Measurements from ENCODE around the gene ZBTB40. TPM values are rescaled to one million over a fixed set of nuclear protein-coding genes. Genes with fewer than 3 reads are reported as not detected.

Gene ZBTB40
- total RNA-seq, 1 experiment from 2014 or later = 11.1 TPM

DNA sequence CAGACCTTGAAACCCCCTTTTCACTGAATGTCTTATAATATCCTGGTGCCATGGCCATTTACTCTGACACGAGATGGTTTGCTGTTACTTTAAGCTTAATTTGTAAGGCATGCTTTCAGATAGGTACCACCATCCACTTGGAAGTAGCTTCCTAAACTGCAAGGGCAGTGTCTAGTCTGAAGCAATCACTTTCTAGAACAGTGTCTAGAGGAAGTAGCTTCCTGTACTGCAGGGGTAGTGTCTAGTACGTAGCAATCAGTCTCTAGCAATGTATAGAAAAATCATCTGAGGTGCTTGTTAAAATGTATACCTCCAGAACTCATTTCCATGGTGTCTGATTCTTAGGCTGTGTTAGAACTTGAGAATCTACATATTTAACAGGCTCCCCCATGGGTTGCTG lies 42.5 kb downstream of the ZBTB40 start:
- Histone ChIP-seq H3K36me3 (ENCODE audit: insufficient read depth, low read length) (0 out of 2 replicates have a peak, but pooled peaks cover 5% of the 10 kb centered on the region), H3K27me3 (ENCODE audit: low read length) (no peaks in the 10 kb centered on the region), H2AFZ (ENCODE audit: low read length) (no peak overlapping the region), H3K4me1 (ENCODE audit: low read length) (no peaks in the 10 kb centered on the region), H3K27ac (ENCODE audit: low read length) (no peak overlapping the region), H4K20me1 (ENCODE audit: insufficient read depth, low read depth, low read length) (no peaks in the 10 kb centered on the region), H3K9me2 (replicated peaks; ENCODE audit: insufficient read depth, low read length) (no peaks in the 10 kb centered on the region), H3K79me2 (ENCODE audit: low read length) (0 out of 2 replicates have a peak, but pooled peaks cover 9% of the 10 kb centered on the region), H3K4me2 (ENCODE audit: low read depth, low read length, poor library complexity, severe bottlenecking) (no peak overlapping the region), H3K9me3 (ENCODE audit: low read length) (no peaks in the 10 kb centered on the region), H3K4me3 (ENCODE audit: low read length) (no peak overlapping the region), H3K9ac (ENCODE audit: low read length) (no peak overlapping the region)
- no peak for DNase-seq

GRCh38 chr1:22494943-22495579 lies 43.4 kb downstream of the ZBTB40 start:
- H3K27ac ChIP-seq (ENCODE audit: low read length) = no peak overlapping the region
- H3K4me1 ChIP-seq (ENCODE audit: low read length) = peaks cover 6% of the 10 kb centered on the region
- H3K9ac ChIP-seq (ENCODE audit: low read length) = no peak overlapping the region
- H2AFZ ChIP-seq (ENCODE audit: low read length) = no peak overlapping the region
- no peak overlapping the region for H3K4me3 ChIP-seq (ENCODE audit: low read length)
- no peak for DNase-seq
- H3K36me3 ChIP-seq (ENCODE audit: insufficient read depth, low read length) = 0 out of 2 replicates have a peak, but pooled peaks cover 5% of the 10 kb centered on the region
- 0 out of 2 replicates have a peak, but pooled peaks cover 3% of the 10 kb centered on the region for H3K79me2 ChIP-seq (ENCODE audit: low read length)
- H3K4me2 ChIP-seq (ENCODE audit: low read depth, low read length, poor library complexity, severe bottlenecking) = no peak overlapping the region
- no peaks in the 10 kb centered on the region for H4K20me1 ChIP-seq (ENCODE audit: insufficient read depth, low read depth, low read length)
- H3K9me3 ChIP-seq (ENCODE audit: low read length) = no peaks in the 10 kb centered on the region
- H3K9me2 ChIP-seq (replicated peaks; ENCODE audit: insufficient read depth, low read length) = no peaks in the 10 kb centered on the region
- no peaks in the 10 kb centered on the region for H3K27me3 ChIP-seq (ENCODE audit: low read length)

GRCh38 chr1:22496536-22497160 lies 45.0 kb downstream of the ZBTB40 start:
- 0 out of 2 replicates have a peak, but pooled peaks cover 5% of the 10 kb centered on the region for H3K36me3 ChIP-seq (ENCODE audit: insufficient read depth, low read length)
- peaks cover 10% of the 10 kb centered on the region for H3K4me1 ChIP-seq (ENCODE audit: low read length)
- DNase-seq = no peak
- H3K27ac ChIP-seq (ENCODE audit: low read length) = no peak overlapping the region
- no peak overlapping the region for H3K4me2 ChIP-seq (ENCODE audit: low read depth, low read length, poor library complexity, severe bottlenecking)
- no peak overlapping the region for H3K9ac ChIP-seq (ENCODE audit: low read length)
- no peaks in the 10 kb centered on the region for H4K20me1 ChIP-seq (ENCODE audit: insufficient read depth, low read depth, low read length)
- H3K79me2 ChIP-seq (ENCODE audit: low read length) = 0 out of 2 replicates have a peak, but pooled peaks cover 3% of the 10 kb centered on the region
- H2AFZ ChIP-seq (ENCODE audit: low read length) = no peak overlapping the region
- H3K9me3 ChIP-seq (ENCODE audit: low read length) = no peaks in the 10 kb centered on the region
- H3K9me2 ChIP-seq (replicated peaks; ENCODE audit: insufficient read depth, low read length) = no peaks in the 10 kb centered on the region
- no peaks in the 10 kb centered on the region for H3K27me3 ChIP-seq (ENCODE audit: low read length)
- H3K4me3 ChIP-seq (ENCODE audit: low read length) = no peak overlapping the region

GRCh38 chr1:22498463-22498862 lies 46.8 kb downstream of the ZBTB40 start:
- H3K79me2 ChIP-seq (ENCODE audit: low read length) = 0 out of 2 replicates have a peak, but pooled peaks cover 3% of the 10 kb centered on the region

DNA sequence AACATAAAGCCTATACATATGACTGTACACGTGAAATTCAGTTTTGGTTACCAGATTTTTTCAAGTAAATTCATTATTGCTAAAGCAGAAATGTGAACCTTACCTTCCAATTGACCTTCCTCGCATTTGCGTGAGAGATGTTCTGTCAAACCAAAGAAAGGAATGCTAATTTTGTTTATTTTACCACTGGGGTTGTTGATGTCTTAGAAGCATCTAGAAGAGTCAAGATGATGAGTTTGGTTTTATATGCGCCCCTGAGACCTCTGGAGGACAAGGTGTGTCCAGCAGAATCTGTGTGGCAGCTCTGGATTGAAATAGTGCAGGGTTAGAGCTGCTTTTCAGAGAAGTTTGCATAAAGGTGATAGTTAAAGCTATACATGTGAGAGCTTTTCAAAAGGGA lies 48.4 kb downstream of the ZBTB40 start:
- H3K9me3 ChIP-seq (ENCODE audit: low read length) = no peaks in the 10 kb centered on the region
- H3K4me2 ChIP-seq (ENCODE audit: low read depth, low read length, poor library complexity, severe bottlenecking) = no peak overlapping the region
- H3K4me1 ChIP-seq (ENCODE audit: low read length) = peaks cover 14% of the 10 kb centered on the region
- H4K20me1 ChIP-seq (ENCODE audit: insufficient read depth, low read depth, low read length) = no peaks in the 10 kb centered on the region
- no peaks in the 10 kb centered on the region for H3K27me3 ChIP-seq (ENCODE audit: low read length)
- H3K79me2 ChIP-seq (ENCODE audit: low read length) = 0 out of 2 replicates have a peak, but pooled peaks cover 2% of the 10 kb centered on the region
- no peak overlapping the region for H3K27ac ChIP-seq (ENCODE audit: low read length)
- H3K36me3 ChIP-seq (ENCODE audit: insufficient read depth, low read length) = no peaks in the 10 kb centered on the region
- H3K9me2 ChIP-seq (replicated peaks; ENCODE audit: insufficient read depth, low read length) = no peaks in the 10 kb centered on the region
- H3K4me3 ChIP-seq (ENCODE audit: low read length) = no peak overlapping the region
- no peak for DNase-seq
- H2AFZ ChIP-seq (ENCODE audit: low read length) = no peak overlapping the region
- H3K9ac ChIP-seq (ENCODE audit: low read length) = no peak overlapping the region

More at GRCh38 chr1:22498463-22498862, 46.8 kb downstream of the ZBTB40 start:
- no peaks in the 10 kb centered on the region for H3K27me3 ChIP-seq (ENCODE audit: low read length)
- no peak overlapping the region for H3K9ac ChIP-seq (ENCODE audit: low read length)
- no peak overlapping the region for H3K4me2 ChIP-seq (ENCODE audit: low read depth, low read length, poor library complexity, severe bottlenecking)
- H3K9me2 ChIP-seq (replicated peaks; ENCODE audit: insufficient read depth, low read length) = no peaks in the 10 kb centered on the region
- H3K4me3 ChIP-seq (ENCODE audit: low read length) = no peak overlapping the region
- no peak for DNase-seq
- H4K20me1 ChIP-seq (ENCODE audit: insufficient read depth, low read depth, low read length) = no peaks in the 10 kb centered on the region
- no peak overlapping the region for H2AFZ ChIP-seq (ENCODE audit: low read length)
- no peak overlapping the region for H3K27ac ChIP-seq (ENCODE audit: low read length)
- peaks cover 10% of the 10 kb centered on the region for H3K4me1 ChIP-seq (ENCODE audit: low read length)
- no peaks in the 10 kb centered on the region for H3K36me3 ChIP-seq (ENCODE audit: insufficient read depth, low read length)
- no peaks in the 10 kb centered on the region for H3K9me3 ChIP-seq (ENCODE audit: low read length)

- DNase-seq = no peak
- Histone ChIP-seq H3K9ac (ENCODE audit: low read length) (no peak overlapping the region), H3K4me2 (ENCODE audit: low read depth, low read length, poor library complexity, severe bottlenecking) (no peak overlapping the region), H2AFZ (ENCODE audit: low read length) (no peak overlapping the region), H3K4me3 (ENCODE audit: low read length) (no peak overlapping the region), H3K9me2 (replicated peaks; ENCODE audit: insufficient read depth, low read length) (no peaks in the 10 kb centered on the region), H3K4me1 (ENCODE audit: low read length) (peaks cover 14% of the 10 kb centered on the region), H3K79me2 (ENCODE audit: low read length) (no peaks in the 10 kb centered on the region), H3K9me3 (ENCODE audit: low read length) (no peaks in the 10 kb centered on the region), H3K36me3 (ENCODE audit: insufficient read depth, low read length) (no peaks in the 10 kb centered on the region), H3K27ac (ENCODE audit: low read length) (no peak overlapping the region), H3K27me3 (ENCODE audit: low read length) (no peaks in the 10 kb centered on the region), H4K20me1 (ENCODE audit: insufficient read depth, low read depth, low read length) (no peaks in the 10 kb centered on the region)
These were observed 48.8 kb downstream of the ZBTB40 start for GRCh38 chr1:22500471-22500870.

DNA sequence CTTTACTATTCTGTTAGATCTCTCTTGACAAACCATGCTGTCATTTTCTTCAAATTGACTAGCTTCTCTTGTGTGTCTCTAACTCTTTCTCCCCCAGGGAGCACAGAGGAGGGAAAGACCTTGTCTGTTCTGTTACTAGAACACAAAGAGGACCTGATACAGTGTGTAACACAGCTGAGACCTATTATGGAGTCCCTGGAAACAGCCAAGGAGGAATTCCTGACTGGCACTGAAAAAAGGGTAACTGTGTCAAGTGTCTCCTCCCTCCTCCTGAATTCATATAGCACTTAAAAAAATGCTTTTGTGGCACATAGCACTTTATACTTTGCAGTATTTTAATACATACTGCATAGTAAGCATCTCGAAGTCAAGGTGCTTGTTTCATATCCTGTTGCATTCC lies 50.6 kb downstream of the ZBTB40 start:
- Histone ChIP-seq H3K36me3 (ENCODE audit: insufficient read depth, low read length) (no peaks in the 10 kb centered on the region), H3K9ac (ENCODE audit: low read length) (no peak overlapping the region)

DNA sequence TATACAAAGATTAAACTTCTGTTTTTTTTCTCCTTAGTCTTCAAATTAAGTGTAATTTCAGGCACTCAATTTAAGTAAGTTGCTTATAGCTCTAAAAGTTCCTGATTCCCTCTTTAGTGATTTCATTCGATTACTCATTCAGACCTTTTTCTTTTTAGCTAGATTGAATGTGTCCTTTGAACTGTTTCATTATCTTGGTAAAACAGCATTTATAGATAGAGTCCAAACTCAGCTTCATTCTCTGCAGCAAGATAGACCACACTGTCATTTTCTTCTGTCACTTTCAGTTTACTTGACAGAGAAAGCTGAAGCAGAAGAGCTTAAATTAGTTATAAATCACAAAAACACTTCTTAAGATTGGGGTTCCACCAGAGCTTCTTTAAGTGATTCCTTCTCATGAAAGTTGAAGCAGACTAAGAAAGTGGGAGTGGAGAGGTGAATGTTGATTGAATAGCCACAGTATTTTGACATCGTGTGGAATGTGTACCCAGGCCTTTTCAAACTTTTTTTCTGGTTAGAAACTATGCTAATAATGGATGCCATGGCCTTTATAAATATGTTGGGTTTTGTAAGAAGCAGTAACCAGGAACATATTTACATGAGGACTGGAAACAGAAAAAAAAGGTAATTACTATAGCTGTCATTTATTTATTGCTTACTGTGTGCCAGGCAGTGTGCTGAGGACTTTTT lies 52.2 kb downstream of the ZBTB40 start:
- H4K20me1 ChIP-seq (ENCODE audit: insufficient read depth, low read depth, low read length) = no peaks in the 10 kb centered on the region
- no peaks in the 10 kb centered on the region for H3K79me2 ChIP-seq (ENCODE audit: low read length)
- H3K27ac ChIP-seq (ENCODE audit: low read length) = no peak overlapping the region
- peaks cover 5% of the 10 kb centered on the region; the same call in 1 of the 2 replicates for H3K36me3 ChIP-seq (ENCODE audit: insufficient read depth, low read length)
- no peak overlapping the region for H3K4me2 ChIP-seq (ENCODE audit: low read depth, low read length, poor library complexity, severe bottlenecking)
- peak overlapping the region; percentile 18; the same call in 1 of the 2 replicates for H2AFZ ChIP-seq (ENCODE audit: low read length)
- no peaks in the 10 kb centered on the region for H3K9me3 ChIP-seq (ENCODE audit: low read length)
- no peak overlapping the region for H3K4me3 ChIP-seq (ENCODE audit: low read length)
- H3K9ac ChIP-seq (ENCODE audit: low read length) = no peak overlapping the region
- H3K9me2 ChIP-seq (replicated peaks; ENCODE audit: insufficient read depth, low read length) = no peaks in the 10 kb centered on the region
- H3K27me3 ChIP-seq (ENCODE audit: low read length) = no peaks in the 10 kb centered on the region
- no peak for DNase-seq
- peaks cover 14% of the 10 kb centered on the region for H3K4me1 ChIP-seq (ENCODE audit: low read length)

More for the DNA sequence above, 50.6 kb downstream of the ZBTB40 start:
- no peaks in the 10 kb centered on the region for H3K27me3 ChIP-seq (ENCODE audit: low read length)
- H3K9me3 ChIP-seq (ENCODE audit: low read length) = no peaks in the 10 kb centered on the region
- no peak overlapping the region for H3K4me3 ChIP-seq (ENCODE audit: low read length)
- no peak overlapping the region for H2AFZ ChIP-seq (ENCODE audit: low read length)
- peaks cover 14% of the 10 kb centered on the region for H3K4me1 ChIP-seq (ENCODE audit: low read length)
- DNase-seq = no peak
- H3K79me2 ChIP-seq (ENCODE audit: low read length) = no peaks in the 10 kb centered on the region
- H3K27ac ChIP-seq (ENCODE audit: low read length) = no peak overlapping the region
- H3K9me2 ChIP-seq (replicated peaks; ENCODE audit: insufficient read depth, low read length) = no peaks in the 10 kb centered on the region
- H4K20me1 ChIP-seq (ENCODE audit: insufficient read depth, low read depth, low read length) = no peaks in the 10 kb centered on the region
- no peak overlapping the region for H3K4me2 ChIP-seq (ENCODE audit: low read depth, low read length, poor library complexity, severe bottlenecking)
